Measurements from ENCODE around the gene HEATR3.
"Not testable (repeated sequence)": the region's sequence is repeated elsewhere in the genome, so short reads cannot be mapped to it uniquely, and the experiment has no call there.

Gene HEATR3

DNA sequence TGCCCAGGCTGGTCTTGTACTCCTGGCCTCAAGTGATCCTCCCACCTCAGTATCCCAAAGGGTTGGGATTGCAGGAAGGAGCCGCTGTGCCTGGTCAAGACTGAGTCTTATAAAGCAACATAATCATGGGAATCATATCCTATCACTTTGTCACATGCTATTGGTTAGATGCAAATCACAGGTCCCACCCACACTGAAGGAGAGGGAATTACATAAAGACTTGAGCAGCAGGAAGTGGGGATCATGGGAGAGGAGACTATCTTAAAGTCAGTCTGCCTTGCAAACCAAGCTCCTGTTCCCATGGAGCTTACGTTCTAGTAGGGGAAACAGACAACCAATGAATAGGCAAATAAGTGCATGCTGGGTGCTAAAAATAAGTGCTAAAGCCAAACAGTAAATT is 59.0 kb downstream of the HEATR3 start:
- CTCF ChIA-PET: no interaction called here
- TF ChIP-seq, protein P1, sequence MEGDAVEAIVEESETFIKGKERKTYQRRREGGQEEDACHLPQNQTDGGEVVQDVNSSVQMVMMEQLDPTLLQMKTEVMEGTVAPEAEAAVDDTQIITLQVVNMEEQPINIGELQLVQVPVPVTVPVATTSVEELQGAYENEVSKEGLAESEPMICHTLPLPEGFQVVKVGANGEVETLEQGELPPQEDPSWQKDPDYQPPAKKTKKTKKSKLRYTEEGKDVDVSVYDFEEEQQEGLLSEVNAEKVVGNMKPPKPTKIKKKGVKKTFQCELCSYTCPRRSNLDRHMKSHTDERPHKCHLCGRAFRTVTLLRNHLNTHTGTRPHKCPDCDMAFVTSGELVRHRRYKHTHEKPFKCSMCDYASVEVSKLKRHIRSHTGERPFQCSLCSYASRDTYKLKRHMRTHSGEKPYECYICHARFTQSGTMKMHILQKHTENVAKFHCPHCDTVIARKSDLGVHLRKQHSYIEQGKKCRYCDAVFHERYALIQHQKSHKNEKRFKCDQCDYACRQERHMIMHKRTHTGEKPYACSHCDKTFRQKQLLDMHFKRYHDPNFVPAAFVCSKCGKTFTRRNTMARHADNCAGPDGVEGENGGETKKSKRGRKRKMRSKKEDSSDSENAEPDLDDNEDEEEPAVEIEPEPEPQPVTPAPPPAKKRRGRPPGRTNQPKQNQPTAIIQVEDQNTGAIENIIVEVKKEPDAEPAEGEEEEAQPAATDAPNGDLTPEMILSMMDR (conservative IDR thresholded peaks at IDR 0.05; ENCODE audit: low read depth): no peak

DNA sequence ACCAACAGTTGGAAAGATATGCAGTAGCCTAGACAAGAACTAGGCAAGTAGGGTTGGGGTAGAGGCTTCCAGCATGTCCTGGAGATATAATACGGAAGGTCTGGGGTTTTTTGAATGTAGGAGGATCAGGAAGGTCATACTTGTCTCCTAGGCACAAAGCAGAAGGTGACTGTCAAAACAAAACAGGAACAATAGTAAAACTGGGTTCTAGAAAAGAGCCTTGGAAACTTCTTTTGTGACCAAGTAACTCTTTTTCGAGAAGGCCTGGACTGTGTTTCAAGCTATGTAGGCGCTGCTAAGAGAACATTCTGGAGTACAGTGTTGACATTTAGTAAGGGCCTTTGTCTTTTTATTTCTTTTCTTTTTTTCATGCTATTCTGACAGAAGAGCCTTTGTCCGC is 60.4 kb downstream of the HEATR3 start:
- H3K27ac ChIP-seq: no peak overlapping the region
- CTCF ChIA-PET: no interaction called here
- DNase-seq (ENCODE audit: low spot score): no peak
- POLR2A ChIA-PET (ENCODE audit: low non-redundant PET): no interaction called here
- TF ChIP-seq, protein P1 (conservative IDR thresholded peaks at IDR 0.05; ENCODE audit: low read depth): no peak

More for the DNA sequence above, 59.0 kb downstream of the HEATR3 start:
- POLR2A ChIA-PET (ENCODE audit: low non-redundant PET): no interaction called here
- no peak overlapping the region for H3K27ac ChIP-seq
- DNase-seq (ENCODE audit: low spot score): no peak

DNA sequence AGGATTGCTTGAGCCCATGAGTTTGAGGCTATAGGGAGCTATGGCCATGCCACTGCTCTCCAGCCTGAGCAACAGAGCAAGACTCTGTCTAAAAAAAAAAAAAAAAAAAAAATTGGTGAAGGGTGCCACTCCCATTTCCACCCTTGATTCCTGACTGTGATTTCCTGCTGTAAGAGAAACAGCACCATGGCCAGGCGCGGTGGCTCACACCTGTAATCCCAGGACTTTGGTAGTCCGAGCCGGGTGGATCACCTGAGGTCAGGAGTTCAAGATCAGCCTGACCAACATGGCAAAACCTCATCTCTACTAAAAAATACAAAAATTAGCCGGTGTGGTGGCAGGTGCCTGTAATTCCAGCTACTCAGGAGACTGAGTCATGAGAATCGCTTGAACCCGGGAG is 66.8 kb downstream of the HEATR3 start:
- DNase-seq (ENCODE audit: low spot score); H3K27ac ChIP-seq; POLR2A ChIA-PET (ENCODE audit: low non-redundant PET): not testable (repeated sequence)
- CTCF ChIA-PET: interaction anchor here (0.7 kb wide), 1 partner anchor 54 kb away, joined by 4 read pairs; no protein-coding TSS in a partner anchor

DNA sequence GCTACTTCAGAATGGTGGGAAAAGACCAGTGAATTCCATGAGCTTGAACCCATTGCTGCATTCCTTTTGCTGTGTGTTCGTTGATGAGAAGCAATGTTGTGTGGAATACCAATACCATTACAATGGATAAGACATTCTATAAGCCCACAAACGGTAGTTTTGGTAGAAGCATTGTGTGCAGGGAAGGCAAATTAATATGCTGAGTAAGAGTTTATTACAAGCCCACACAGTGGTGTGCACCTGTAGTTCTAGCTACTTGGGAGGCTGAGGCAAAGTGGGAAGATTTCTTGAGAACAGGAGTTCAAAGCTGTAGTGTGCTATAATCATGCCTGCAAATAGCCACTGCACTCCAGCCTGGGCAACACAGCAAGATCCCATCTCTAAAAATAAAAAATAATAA is 67.4 kb downstream of the HEATR3 start:
- TF ChIP-seq, protein P1 (conservative IDR thresholded peaks at IDR 0.05; ENCODE audit: low read depth): no peak
- no peak for DNase-seq (ENCODE audit: low spot score)
- POLR2A ChIA-PET (ENCODE audit: low non-redundant PET): no interaction called here
- CTCF ChIA-PET: no interaction called here
- no peak overlapping the region for H3K27ac ChIP-seq

DNA sequence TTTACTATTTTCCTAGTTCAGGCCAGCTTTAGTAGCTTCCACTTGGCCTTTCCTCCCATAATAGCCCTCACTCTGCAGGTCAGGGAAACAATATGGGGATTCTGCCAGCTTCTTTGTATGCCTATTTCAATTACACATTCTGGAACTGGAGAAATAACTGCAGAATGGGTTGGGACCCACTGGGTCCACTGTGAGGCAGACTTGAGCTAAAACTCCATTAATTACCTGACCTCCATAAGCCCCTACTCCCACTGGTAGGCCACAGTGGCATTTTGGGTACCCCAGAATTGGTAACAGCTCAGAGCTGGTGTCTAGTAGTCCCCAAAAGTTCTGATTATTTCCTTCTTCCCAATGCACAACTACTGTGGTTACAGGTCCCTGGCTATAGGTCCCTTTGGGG is 70.6 kb downstream of the HEATR3 start:
- ChIA-PET CTCF (no interaction called here), POLR2A (ENCODE audit: low non-redundant PET) (no interaction called here)
- no peak for DNase-seq (ENCODE audit: low spot score)
- TF ChIP-seq, protein P1 (conservative IDR thresholded peaks at IDR 0.05; ENCODE audit: low read depth): no peak
- no peak overlapping the region for H3K27ac ChIP-seq

DNA sequence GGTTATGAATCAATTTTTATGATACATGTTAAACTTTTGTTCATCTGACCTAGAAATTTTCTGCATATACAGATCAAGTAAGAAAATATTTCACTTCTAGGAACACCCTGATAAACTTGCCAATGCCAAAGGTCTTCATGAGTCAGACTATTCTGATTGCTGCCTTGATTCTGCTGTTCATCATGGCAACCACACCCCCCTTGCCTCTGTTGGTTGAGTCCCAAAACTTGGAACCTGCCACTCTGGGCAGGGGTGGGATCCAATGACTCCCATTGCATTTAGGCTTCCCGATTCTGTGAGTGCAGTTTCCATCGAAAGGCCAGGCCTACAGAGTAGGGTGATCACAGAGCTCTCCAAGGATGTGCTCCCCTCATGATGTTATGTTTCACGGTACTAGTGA is 71.5 kb downstream of the HEATR3 start:
- POLR2A ChIA-PET (ENCODE audit: low non-redundant PET): no interaction called here
- TF ChIP-seq, protein P1 (conservative IDR thresholded peaks at IDR 0.05; ENCODE audit: low read depth): no peak
- H3K27ac ChIP-seq: no peak overlapping the region
- CTCF ChIA-PET: no interaction called here
- DNase-seq (ENCODE audit: low spot score): no peak

DNA sequence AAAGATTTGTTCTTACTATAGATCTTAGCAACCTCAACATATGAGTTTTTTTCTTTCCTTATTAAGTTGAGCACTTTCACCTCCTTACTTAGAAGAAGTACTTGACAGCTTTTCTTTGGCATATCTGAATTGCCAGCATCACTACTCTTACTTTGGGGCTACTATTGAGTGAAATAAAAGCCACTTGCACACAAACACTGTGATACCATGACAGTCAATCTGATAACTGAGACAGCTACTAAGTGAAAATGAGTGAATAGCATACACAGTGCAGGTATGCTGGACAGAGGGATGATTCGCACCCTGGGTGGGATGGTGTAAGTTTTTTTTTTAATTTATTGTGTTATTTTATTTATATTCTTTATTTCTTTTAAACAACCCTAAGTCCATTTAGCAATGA is 73.8 kb downstream of the HEATR3 start:
- ChIA-PET CTCF (interaction anchor here (1.1 kb wide), 1 partner anchor 11 kb away, joined by 3 read pairs; no protein-coding TSS in a partner anchor), POLR2A (ENCODE audit: low non-redundant PET) (no interaction called here)
- DNase-seq (ENCODE audit: low spot score): no peak
- TF ChIP-seq, protein P1 (conservative IDR thresholded peaks at IDR 0.05; ENCODE audit: low read depth): no peak
- H3K27ac ChIP-seq: no peak overlapping the region

Data from RWPE1 (cell line).